ENCODE measurements around the gene COG8. TPM values are rescaled to one million over a fixed set of nuclear protein-coding genes. Genes with fewer than 3 reads are reported as not detected.

Gene COG8
- total and polyA plus RNA-seq, 11 donors: 13.3 to 43.0 (median 22.8) TPM

- TF ChIP-seq POLR2A (IDR thresholded peaks at IDR 0.05) (no peak), CTCF (IDR thresholded peaks at IDR 0.05) (no peak)
- H3K36me3 ChIP-seq: peaks cover 5 to 100% (median 98%) of the 10 kb centered on the region in 9 donors
- 87 to 93% (median 91%) methylated on average over 13 of the region's 13 CpGs for WGBS, 4 donors
- ATAC-seq (no peak), DNase-seq (no peak)
- H3K4me1 ChIP-seq: peaks cover 0 to 11% (median 0%) of the 10 kb centered on the region in 12 donors
- intact Hi-C loops (cut with DNase I): no loop called here
- no peak overlapping the region for H3K27ac ChIP-seq
- no peaks in the 10 kb centered on the region for H3K27me3 ChIP-seq
- no peak overlapping the region for H3K4me3 ChIP-seq
- H3K9me3 ChIP-seq: no peaks in the 10 kb centered on the region
Measured at GRCh38 chr16:69320740-69321073, 18.7 kb downstream of the COG8 start.

- Histone ChIP-seq H3K4me3 (no peak overlapping the region), H3K27me3 (no peaks in the 10 kb centered on the region), H3K9me3 (no peaks in the 10 kb centered on the region), H3K27ac (no peak overlapping the region), H3K36me3 (peaks cover 5 to 100% (median 100%) of the 10 kb centered on the region in 9 donors), H3K4me1 (peaks cover 0 to 11% (median 0%) of the 10 kb centered on the region in 12 donors)
- no peak for ATAC-seq
- 90 to 92% (median 91%) methylated on average over 29 to 30 of the region's 30 CpGs for WGBS, 4 donors
- TF ChIP-seq POLR2A (IDR thresholded peaks at IDR 0.05): no peak
- TF ChIP-seq CTCF (IDR thresholded peaks at IDR 0.05): no peak
- intact Hi-C loops (cut with DNase I): no loop called here
- peak in 1 of 5 donors; percentile 15 for DNase-seq
Measured at GRCh38 chr16:69319826-69320739, 19.3 kb downstream of the COG8 start.

GRCh38 chr16:69319381-69319780, 20.0 kb downstream of the COG8 start:
- ATAC-seq (no peak), DNase-seq (no peak)
- Histone ChIP-seq H3K4me3 (no peak overlapping the region), H3K27ac (no peak overlapping the region), H3K27me3 (no peaks in the 10 kb centered on the region), H3K4me1 (peaks cover 0 to 14% (median 1%) of the 10 kb centered on the region in 12 donors), H3K9me3 (no peaks in the 10 kb centered on the region), H3K36me3 (peaks cover 5 to 100% (median 99%) of the 10 kb centered on the region in 9 donors)
- 81 to 93% (median 92%) methylated on average over 9 of the region's 9 CpGs for WGBS, 4 donors
- intact Hi-C loops (cut with DNase I): no loop called here
- no peak for TF ChIP-seq CTCF (IDR thresholded peaks at IDR 0.05)
- TF ChIP-seq POLR2A (IDR thresholded peaks at IDR 0.05): no peak

GRCh38 chr16:69318911-69319289, 20.5 kb downstream of the COG8 start:
- no peaks in the 10 kb centered on the region for H3K9me3 ChIP-seq

More at GRCh38 chr16:69318911-69319289, 20.5 kb downstream of the COG8 start:
- TF ChIP-seq POLR2A (IDR thresholded peaks at IDR 0.05) (no peak), CTCF (IDR thresholded peaks at IDR 0.05) (no peak)
- H3K27me3 ChIP-seq: no peaks in the 10 kb centered on the region
- ATAC-seq (no peak), DNase-seq (no peak)
- H3K4me1 ChIP-seq: peaks cover 0 to 18% (median under 1%) of the 10 kb centered on the region in 12 donors
- peaks cover 5 to 100% (median 97%) of the 10 kb centered on the region in 9 donors for H3K36me3 ChIP-seq
- no peak overlapping the region for H3K4me3 ChIP-seq
- no peak overlapping the region for H3K27ac ChIP-seq
- WGBS, 4 donors: 78 to 86% (median 83%) methylated on average over 9 to 10 of the region's 10 CpGs
- intact Hi-C loops (cut with DNase I): no loop called here
